Colonic mucosa (tissue), 4 donors: ENCODE results near the gene FAM120A. TPM values are rescaled to one million over a fixed set of nuclear protein-coding genes. Genes with fewer than 3 reads are reported as not detected.
A peak's percentile ranks its signal among the peaks of the same experiment; 100 is the strongest.
"Not testable (repeated sequence)": the region's sequence is repeated elsewhere in the genome, so short reads cannot be mapped to it uniquely, and the experiment has no call there.

ENCODE experiments used
- DNase-seq: peaks from one replicate; pipeline ENCODE4 v3.0.0-alpha.2; 2020
- H3K27ac ChIP-seq: fragments of 200-600 bp; one replicate; pipeline ENCODE4 v1.8.0; 2021
- H3K27me3 ChIP-seq: fragments of 200-600 bp; one replicate; pipeline ENCODE4 v1.8.0; 2021
- H3K36me3 ChIP-seq: fragments of 200-600 bp; one replicate; pipeline ENCODE4 v1.8.0; 2021
- H3K4me1 ChIP-seq: fragments of 200-600 bp; one replicate; pipeline ENCODE4 v1.8.0; 2021; ENCODE audit warnings: mild to moderate bottlenecking
- H3K4me3 ChIP-seq: fragments of 200-600 bp; one replicate; pipeline ENCODE4 v1.8.0; 2021
- H3K9ac ChIP-seq, 2 donors: one replicate each; pipeline ENCODE4 v1.7.0; 2013; ENCODE audit warnings: control low read depth in 2 of 2, low read depth in 2 of 2, low read length in 2 of 2
- H3K9me3 ChIP-seq: fragments of 200-600 bp; one replicate; pipeline ENCODE4 v1.8.0; 2021
- CTCF ChIP-seq: fragments of 200-600 bp; IDR thresholded peaks from one replicate; pipeline ENCODE4 v1.8.0; 2022; ENCODE audit warnings: antibody characterized with exemption, mild to moderate bottlenecking
- intact Hi-C: fragments of 100-400 bp; cut with DNase I; formaldehyde crosslinking; loops from one replicate; pipeline ENCODE4 v1.14.1; 2022
- total RNA-seq, 2 donors: library from RNA; stranded (reverse); fragmentation: NEBNext Ultra II Directional in 1 of 2; extraction: Animal tissue kit (Norgen Biotek cat#: 25700) in 1 of 2; gene quantifications; one replicate each; pipeline ENCODE4 v1.2.1, GENCODE V29; 2021
- donor health status: healthy.
- donor health status: DM: no; HTN: no; CAD: no.
- donor health status: DM: no; HTN: no; CAD: no.

The FAM120A gene
- total RNA-seq, 2 donors from 2014 or later, result 246 to 264 TPM

- no peaks in the 10 kb centered on the region for H3K9me3 ChIP-seq
- no peak overlapping the region for H3K27ac ChIP-seq
- TF ChIP-seq CTCF, result no peak
- H3K4me3 ChIP-seq, result no peak overlapping the region
- DNase-seq, result no peak
- no peak overlapping the region for H3K9ac ChIP-seq
- no peaks in the 10 kb centered on the region for H3K36me3 ChIP-seq
- H3K4me1 ChIP-seq, result peaks cover 5% of the 10 kb centered on the region
- no peaks in the 10 kb centered on the region for H3K27me3 ChIP-seq
- intact Hi-C loops, result no loop called here
Measured at GRCh38 chr9:93507768-93508167, 56.3 kb downstream of the FAM120A start.

- H3K9ac ChIP-seq, result no peak overlapping the region
- intact Hi-C loops, result no loop called here
- no peaks in the 10 kb centered on the region for H3K27me3 ChIP-seq
Measured at GRCh38 chr9:93508207-93508606, 56.7 kb downstream of the FAM120A start.

GRCh38 chr9:93509084-93509483 lies 57.6 kb downstream of the FAM120A start:
- intact Hi-C loops, result no loop called here
- Histone ChIP-seq H3K4me3 (no peak overlapping the region), H3K27ac (no peak overlapping the region), H3K36me3 (no peaks in the 10 kb centered on the region), H3K9ac (no peak overlapping the region), H3K4me1 (peaks cover 5% of the 10 kb centered on the region), H3K9me3 (no peaks in the 10 kb centered on the region), H3K27me3 (no peaks in the 10 kb centered on the region)
- TF ChIP-seq CTCF, result no peak
- DNase-seq, result no peak

More at GRCh38 chr9:93508207-93508606, 56.7 kb downstream of the FAM120A start:
- no peak overlapping the region for H3K27ac ChIP-seq
- no peaks in the 10 kb centered on the region for H3K9me3 ChIP-seq
- H3K36me3 ChIP-seq, result no peaks in the 10 kb centered on the region
- peaks cover 5% of the 10 kb centered on the region for H3K4me1 ChIP-seq
- TF ChIP-seq CTCF, result no peak
- H3K4me3 ChIP-seq, result no peak overlapping the region
- no peak for DNase-seq

GRCh38 chr9:93510041-93510440 lies 58.6 kb downstream of the FAM120A start:
- DNase-seq, result no peak
- intact Hi-C loops, result no loop called here
- Histone ChIP-seq H3K4me1 (peaks cover 5% of the 10 kb centered on the region), H3K27me3 (no peaks in the 10 kb centered on the region), H3K27ac (no peak overlapping the region), H3K9me3 (no peaks in the 10 kb centered on the region), H3K4me3 (no peak overlapping the region), H3K36me3 (no peaks in the 10 kb centered on the region), H3K9ac (no peak overlapping the region)
- TF ChIP-seq CTCF, result no peak

- H3K9ac ChIP-seq, H3K27ac ChIP-seq, H3K27me3 ChIP-seq, H3K9me3 ChIP-seq, H3K4me3 ChIP-seq, intact Hi-C loops, H3K4me1 ChIP-seq, H3K36me3 ChIP-seq: not testable (repeated sequence)
- peak; percentile 44 for DNase-seq
Measured at GRCh38 chr9:93511228-93511627, 59.7 kb downstream of the FAM120A start.

- not testable (repeated sequence) for H3K36me3 ChIP-seq, H3K27ac ChIP-seq, H3K4me3 ChIP-seq
Measured at GRCh38 chr9:93512170-93512812, 60.8 kb downstream of the FAM120A start.

More at GRCh38 chr9:93512170-93512812, 60.8 kb downstream of the FAM120A start:
- DNase-seq, intact Hi-C loops, H3K4me1 ChIP-seq, H3K9me3 ChIP-seq, H3K9ac ChIP-seq, H3K27me3 ChIP-seq: not testable (repeated sequence)
